ENCODE measurements around the gene PUSL1.

The PUSL1 gene

DNA sequence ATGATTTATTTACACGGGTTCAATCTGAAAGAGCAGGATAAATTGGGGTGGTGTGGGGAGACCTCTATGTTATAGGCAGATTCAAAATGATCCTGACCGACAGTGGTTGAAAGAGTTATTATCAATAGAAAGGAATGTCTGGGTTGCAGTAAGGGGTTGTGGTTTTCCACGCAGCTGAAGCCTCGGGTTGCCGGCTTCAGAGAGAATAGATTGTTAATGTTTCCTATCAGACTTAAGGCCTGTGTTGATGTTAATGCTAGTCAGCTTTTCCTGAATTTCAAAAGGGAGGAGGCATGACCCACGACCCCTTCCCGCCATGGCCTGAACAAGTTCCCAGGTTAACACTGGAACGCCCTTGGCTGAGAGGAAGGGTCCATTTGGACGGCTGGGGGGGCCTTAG is 32.6 kb upstream of the PUSL1 start:
- DNase-seq (ENCODE audit: insufficient read length, low spot score) (no peak), FAIRE-seq (no peak)
- TF ChIP-seq POLR2AphosphoS5 (IDR thresholded peaks at IDR 0.05; ENCODE audit: low read depth, low read length) (no peak), PAX5 (IDR thresholded peaks at IDR 0.05; ENCODE audit: insufficient read depth, low read length, severe bottlenecking) (no peak), SPI1 (IDR thresholded peaks at IDR 0.05; ENCODE audit: low read depth, low read length) (no peak), POU2F2 (IDR thresholded peaks at IDR 0.05; ENCODE audit: low read depth, low read length) (no peak), POLR2A (IDR thresholded peaks at IDR 0.05; ENCODE audit: low read depth, low read length) (no peak), TAF1 (IDR thresholded peaks at IDR 0.05; ENCODE audit: low read depth, low read length) (no peak)

DNA sequence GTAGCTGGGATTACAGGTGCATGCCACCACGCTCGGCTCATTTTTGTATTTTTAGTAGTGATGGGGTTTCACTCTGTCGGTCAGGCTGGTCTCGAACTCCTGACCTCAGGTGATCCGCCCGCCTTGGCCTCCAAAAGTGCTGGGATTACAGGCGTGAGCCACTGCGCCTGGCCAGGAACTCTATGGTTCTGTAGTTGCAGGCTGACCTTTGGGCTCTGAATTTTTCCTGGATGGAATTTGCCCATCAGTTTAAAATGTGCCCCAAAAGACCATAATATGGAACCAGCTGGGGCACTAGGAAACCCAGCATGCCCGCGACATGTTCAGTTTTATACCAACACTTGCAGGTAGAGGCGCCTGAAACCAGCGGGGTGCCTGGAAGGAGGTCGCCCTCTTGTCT is 29.8 kb upstream of the PUSL1 start:
- TF ChIP-seq POLR2AphosphoS5 (IDR thresholded peaks at IDR 0.05; ENCODE audit: low read depth, low read length) (no peak), POLR2A (IDR thresholded peaks at IDR 0.05; ENCODE audit: low read depth, low read length) (no peak), POU2F2 (IDR thresholded peaks at IDR 0.05; ENCODE audit: low read depth, low read length) (no peak), SPI1 (IDR thresholded peaks at IDR 0.05; ENCODE audit: low read depth, low read length) (no peak), TAF1 (IDR thresholded peaks at IDR 0.05; ENCODE audit: low read depth, low read length) (no peak), PAX5 (IDR thresholded peaks at IDR 0.05; ENCODE audit: insufficient read depth, low read length, severe bottlenecking) (no peak)
- FAIRE-seq (no peak), DNase-seq (ENCODE audit: insufficient read length, low spot score) (no peak)

DNA sequence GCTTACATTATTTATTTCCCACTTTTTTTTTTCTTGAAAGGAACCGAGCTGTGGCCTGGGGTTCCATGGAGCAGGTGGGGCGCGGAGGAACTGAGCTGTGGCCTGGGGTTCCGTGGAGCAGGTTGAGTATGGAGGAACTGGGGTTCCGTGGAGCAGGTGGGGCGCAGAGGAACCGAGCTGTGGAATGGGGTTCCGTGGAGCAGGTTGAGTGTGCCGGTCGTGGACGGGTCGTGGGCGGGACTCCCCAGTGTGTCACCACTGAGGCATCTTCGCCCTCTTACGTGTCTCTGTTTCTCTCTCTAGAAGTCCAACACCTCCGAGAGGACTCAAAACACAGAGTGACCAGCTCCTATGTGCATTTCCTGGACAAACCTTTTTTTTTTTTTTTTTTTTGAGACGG is 29.4 kb upstream of the PUSL1 start:
- no peak for FAIRE-seq
- DNase-seq (ENCODE audit: insufficient read length, low spot score), result no peak
- TF ChIP-seq TAF1 (IDR thresholded peaks at IDR 0.05; ENCODE audit: low read depth, low read length) (no peak), POLR2A (IDR thresholded peaks at IDR 0.05; ENCODE audit: low read depth, low read length) (no peak), POLR2AphosphoS5 (IDR thresholded peaks at IDR 0.05; ENCODE audit: low read depth, low read length) (no peak), PAX5 (IDR thresholded peaks at IDR 0.05; ENCODE audit: insufficient read depth, low read length, severe bottlenecking) (no peak), SPI1 (IDR thresholded peaks at IDR 0.05; ENCODE audit: low read depth, low read length) (no peak), POU2F2 (IDR thresholded peaks at IDR 0.05; ENCODE audit: low read depth, low read length) (no peak)

DNA sequence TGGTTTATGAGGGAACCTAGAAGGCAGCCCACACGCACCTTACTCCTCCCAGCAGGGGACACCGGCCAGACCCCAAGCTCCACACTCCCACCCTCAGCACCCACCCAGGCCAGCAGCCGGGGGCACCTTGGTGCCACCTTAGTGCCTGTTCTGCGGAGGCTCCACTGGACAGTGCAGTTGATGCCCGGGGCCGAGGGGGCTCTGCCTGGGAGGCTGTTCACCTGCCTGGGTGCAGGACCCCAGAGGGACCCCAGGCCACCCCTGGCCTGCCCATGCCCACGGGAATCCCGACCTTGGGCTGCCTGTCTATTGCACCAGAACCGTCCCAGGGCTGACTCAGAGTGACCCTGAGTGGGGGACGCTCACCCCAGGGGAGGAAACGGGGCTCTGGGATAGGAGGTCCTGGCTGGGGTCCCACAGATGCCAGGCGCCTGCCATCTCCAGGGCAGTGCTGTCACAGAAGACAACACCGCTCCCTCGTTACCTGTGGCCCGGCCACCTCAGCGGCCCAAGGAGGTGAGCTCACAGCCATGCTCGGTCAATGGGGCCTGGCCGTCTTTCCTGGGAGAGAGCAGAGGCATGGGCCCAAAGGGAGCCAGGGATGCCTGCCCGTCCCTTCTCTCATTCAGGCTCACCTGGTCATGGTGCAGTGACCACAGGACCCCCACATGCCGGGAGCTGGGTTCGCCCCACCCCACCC is 27.5 kb upstream of the PUSL1 start:
- TF ChIP-seq SPI1 (IDR thresholded peaks at IDR 0.05; ENCODE audit: low read depth, low read length), result no peak
- no peak for TF ChIP-seq POLR2AphosphoS5 (IDR thresholded peaks at IDR 0.05; ENCODE audit: low read depth, low read length)
- no peak for TF ChIP-seq PAX5 (IDR thresholded peaks at IDR 0.05; ENCODE audit: insufficient read depth, low read length, severe bottlenecking)
- TF ChIP-seq POLR2A (IDR thresholded peaks at IDR 0.05; ENCODE audit: low read depth, low read length), result no peak
- no peak for TF ChIP-seq TAF1 (IDR thresholded peaks at IDR 0.05; ENCODE audit: low read depth, low read length)
- TF ChIP-seq POU2F2 (IDR thresholded peaks at IDR 0.05; ENCODE audit: low read depth, low read length), result no peak
- FAIRE-seq (no peak), DNase-seq (ENCODE audit: insufficient read length, low spot score) (no peak)

DNA sequence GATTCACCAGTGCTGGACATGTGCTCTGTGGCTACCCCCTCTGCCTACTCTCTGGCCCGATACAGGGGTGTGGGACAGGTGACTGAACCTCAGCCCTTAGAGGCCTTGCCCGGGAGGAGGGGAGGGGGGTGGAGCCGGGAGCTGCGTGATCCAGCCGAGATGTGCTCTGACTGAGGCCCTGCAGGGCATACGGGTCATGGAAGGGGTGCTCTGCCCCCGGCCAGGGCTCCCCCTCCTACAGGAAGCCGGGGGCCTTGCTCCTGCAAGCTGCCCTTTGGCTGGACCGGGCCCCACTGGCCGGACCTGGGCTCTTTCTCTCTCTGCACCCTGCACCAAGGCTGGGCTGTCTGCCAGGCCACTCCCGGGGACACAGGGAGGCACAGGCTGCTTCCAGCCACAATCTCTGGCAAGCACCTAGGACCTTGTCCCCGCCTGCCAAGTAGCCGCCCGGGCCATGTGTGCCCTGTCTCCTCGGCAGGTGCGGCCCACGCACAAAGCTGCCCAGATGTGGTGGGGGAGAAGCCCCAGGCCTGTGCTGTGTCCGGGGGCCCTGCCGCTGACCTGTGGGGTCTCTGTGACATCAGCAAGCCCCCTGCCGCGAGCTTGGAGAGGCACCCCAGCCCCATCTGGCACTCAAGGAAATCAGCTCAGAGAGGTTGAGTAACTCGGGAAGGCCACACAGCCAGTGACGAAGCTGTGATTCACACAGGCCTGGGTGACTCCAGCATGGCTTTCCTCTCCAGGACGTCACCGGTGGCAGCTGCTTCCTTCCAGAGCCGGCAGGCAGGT is 26.7 kb upstream of the PUSL1 start:
- DNase-seq (ENCODE audit: insufficient read length, low spot score) (no peak), FAIRE-seq (no peak)
- TF ChIP-seq POLR2A (IDR thresholded peaks at IDR 0.05; ENCODE audit: low read depth, low read length), result no peak
- TF ChIP-seq POU2F2 (IDR thresholded peaks at IDR 0.05; ENCODE audit: low read depth, low read length), result no peak

DNA sequence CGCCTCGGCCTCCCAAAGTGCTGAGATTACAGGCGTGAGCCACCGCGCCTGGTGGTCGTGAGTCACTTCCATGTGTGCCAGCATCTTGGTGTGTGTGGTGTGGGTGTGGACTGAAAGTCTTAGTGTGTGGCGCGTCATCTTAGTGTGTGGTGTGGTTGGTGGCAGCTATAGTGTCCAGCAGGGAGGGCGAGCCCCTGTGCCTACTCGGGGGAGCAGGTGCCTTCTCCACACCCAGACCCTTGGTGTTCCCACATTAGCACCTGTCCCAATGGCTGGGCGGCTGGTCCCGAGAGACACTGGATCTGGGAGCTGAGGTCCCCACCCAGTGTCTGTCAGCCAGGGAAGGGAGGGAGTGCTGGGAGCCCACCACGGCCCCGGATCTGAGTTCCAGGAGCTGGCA is 25.4 kb upstream of the PUSL1 start:
- no peak for FAIRE-seq
- DNase-seq (ENCODE audit: insufficient read length, low spot score), result no peak
- TF ChIP-seq POLR2AphosphoS5 (IDR thresholded peaks at IDR 0.05; ENCODE audit: low read depth, low read length) (no peak), POLR2A (IDR thresholded peaks at IDR 0.05; ENCODE audit: low read depth, low read length) (no peak), SPI1 (IDR thresholded peaks at IDR 0.05; ENCODE audit: low read depth, low read length) (no peak), PAX5 (IDR thresholded peaks at IDR 0.05; ENCODE audit: insufficient read depth, low read length, severe bottlenecking) (no peak), POU2F2 (IDR thresholded peaks at IDR 0.05; ENCODE audit: low read depth, low read length) (no peak), TAF1 (IDR thresholded peaks at IDR 0.05; ENCODE audit: low read depth, low read length) (no peak)

DNA sequence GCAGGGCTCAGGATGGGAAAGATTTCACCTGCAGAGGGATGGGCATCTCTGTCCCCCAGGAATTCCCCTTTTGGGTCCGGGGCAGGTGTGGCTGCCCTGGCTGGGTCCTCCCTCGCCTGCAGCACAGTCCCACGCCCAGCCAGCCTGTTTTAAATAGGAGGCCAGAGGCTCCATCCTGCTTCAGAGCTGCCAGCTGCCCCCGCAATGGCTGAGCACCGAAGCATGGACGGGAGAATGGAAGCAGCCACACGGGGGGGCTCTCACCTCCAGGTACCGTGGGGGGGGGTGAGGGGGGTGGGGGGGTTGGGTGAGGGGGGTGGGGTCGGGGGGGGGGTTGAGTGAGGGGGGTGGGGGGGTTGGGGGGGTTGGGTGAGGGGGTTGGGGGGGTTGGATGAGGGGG is 24.6 kb upstream of the PUSL1 start:
- no peak for DNase-seq (ENCODE audit: insufficient read length, low spot score)
- no peak for FAIRE-seq
- TF ChIP-seq SPI1 (IDR thresholded peaks at IDR 0.05; ENCODE audit: low read depth, low read length) (no peak), PAX5 (IDR thresholded peaks at IDR 0.05; ENCODE audit: insufficient read depth, low read length, severe bottlenecking) (peak; percentile 26)

DNA sequence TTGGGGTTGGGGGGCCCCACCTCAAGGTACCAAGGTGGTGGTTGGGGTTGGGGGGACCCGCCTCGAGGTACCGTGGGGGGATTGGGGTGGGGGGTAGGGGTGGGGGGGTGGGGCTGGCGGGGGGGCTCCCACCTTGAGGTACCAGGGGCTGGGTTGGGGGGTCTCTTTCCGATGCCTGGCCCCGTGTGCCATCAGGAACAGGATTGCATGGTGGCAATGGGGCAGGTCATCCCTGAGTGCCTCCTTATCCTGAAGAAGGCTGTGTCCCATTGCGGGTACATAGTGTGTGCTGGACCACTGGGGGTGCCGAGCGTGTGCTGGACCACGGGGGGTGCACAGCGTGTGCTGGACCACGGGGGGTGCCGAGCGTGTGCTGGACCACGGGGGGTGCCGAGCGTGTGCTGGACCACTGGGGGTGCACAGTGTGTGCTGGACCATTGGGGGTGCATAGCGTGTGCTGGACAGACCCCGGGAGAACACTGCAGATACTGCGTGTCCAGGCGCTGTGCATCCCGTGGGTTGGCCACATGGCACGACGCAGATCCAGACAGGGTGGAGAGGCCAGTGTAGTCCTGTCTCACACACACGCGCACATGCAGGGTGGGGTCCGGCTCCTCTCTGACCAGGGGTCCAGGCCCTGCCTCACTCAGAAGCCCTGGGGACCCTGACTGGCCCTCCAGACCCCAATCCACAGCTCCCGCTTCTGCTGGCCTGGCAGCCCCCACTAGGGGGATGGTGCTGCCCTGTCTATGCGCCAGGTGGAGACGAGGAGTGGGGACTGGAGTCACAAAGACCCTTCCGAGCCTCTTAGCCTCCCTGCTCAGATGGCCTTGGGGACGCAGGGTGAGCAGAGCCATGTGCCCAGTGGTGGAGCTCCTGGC is 23.9 kb upstream of the PUSL1 start:
- no peak for FAIRE-seq

DNA sequence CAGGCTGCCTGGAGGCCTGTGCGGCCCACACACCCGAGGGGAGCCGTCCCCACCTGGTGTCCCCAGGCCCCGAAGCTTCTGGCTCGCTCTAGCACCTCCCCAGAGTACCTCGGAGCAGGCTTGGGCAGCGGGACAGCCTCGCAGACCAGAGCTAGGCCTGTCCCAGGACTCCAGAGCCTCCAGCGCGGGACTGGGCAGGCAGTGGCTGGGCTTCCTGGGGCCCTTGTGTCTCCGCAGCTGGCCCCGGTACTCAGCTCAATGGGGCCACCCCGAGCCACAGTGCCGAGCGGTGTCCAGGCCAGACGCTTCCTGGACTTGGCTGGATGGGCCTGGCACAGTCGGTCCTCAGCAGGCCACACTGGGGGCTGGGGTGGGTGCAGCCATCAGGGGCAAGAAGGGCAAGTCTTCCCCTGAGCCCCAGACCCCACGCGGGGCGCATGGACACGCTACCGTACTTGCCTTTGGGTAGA is 23.3 kb upstream of the PUSL1 start:
- TF ChIP-seq POU2F2 (IDR thresholded peaks at IDR 0.05; ENCODE audit: low read depth, low read length), result no peak
- no peak for TF ChIP-seq SPI1 (IDR thresholded peaks at IDR 0.05; ENCODE audit: low read depth, low read length)
- TF ChIP-seq TAF1 (IDR thresholded peaks at IDR 0.05; ENCODE audit: low read depth, low read length), result no peak
- TF ChIP-seq POLR2A (IDR thresholded peaks at IDR 0.05; ENCODE audit: low read depth, low read length), result no peak
- no peak for TF ChIP-seq POLR2AphosphoS5 (IDR thresholded peaks at IDR 0.05; ENCODE audit: low read depth, low read length)
- TF ChIP-seq PAX5 (IDR thresholded peaks at IDR 0.05; ENCODE audit: insufficient read depth, low read length, severe bottlenecking), result no peak
- FAIRE-seq (no peak), DNase-seq (ENCODE audit: insufficient read length, low spot score) (no peak)

More for the DNA sequence above, 23.9 kb upstream of the PUSL1 start:
- no peak for DNase-seq (ENCODE audit: insufficient read length, low spot score)
- TF ChIP-seq PAX5 (IDR thresholded peaks at IDR 0.05; ENCODE audit: insufficient read depth, low read length, severe bottlenecking) (no peak), POLR2AphosphoS5 (IDR thresholded peaks at IDR 0.05; ENCODE audit: low read depth, low read length) (no peak), POLR2A (IDR thresholded peaks at IDR 0.05; ENCODE audit: low read depth, low read length) (no peak), SPI1 (IDR thresholded peaks at IDR 0.05; ENCODE audit: low read depth, low read length) (no peak), POU2F2 (IDR thresholded peaks at IDR 0.05; ENCODE audit: low read depth, low read length) (no peak)
